LNCaP clone FGC (cell line): ENCODE results near the gene HSPA4L.

Source experiments
- DNase-seq: peaks from one replicate; pipeline ENCODE4 v3.0.0-alpha.2; 2011; ENCODE audit warnings: low read depth
- H3K4me3 ChIP-seq: 2 replicates; pipeline ENCODE4 v1.5.1; 2011; ENCODE audit warnings: mild to moderate bottlenecking, low read depth, low read length, control low read depth
- TF ChIP-seq, protein P1 (sequence below): IDR thresholded peaks from 2 replicates; pipeline ENCODE4 v1.5.1; 2012; ENCODE audit warnings: mild to moderate bottlenecking; ENCODE audit not compliant: control insufficient read depth, insufficient read depth; ENCODE audit errors: extremely low read depth

HSPA4L gene

DNA sequence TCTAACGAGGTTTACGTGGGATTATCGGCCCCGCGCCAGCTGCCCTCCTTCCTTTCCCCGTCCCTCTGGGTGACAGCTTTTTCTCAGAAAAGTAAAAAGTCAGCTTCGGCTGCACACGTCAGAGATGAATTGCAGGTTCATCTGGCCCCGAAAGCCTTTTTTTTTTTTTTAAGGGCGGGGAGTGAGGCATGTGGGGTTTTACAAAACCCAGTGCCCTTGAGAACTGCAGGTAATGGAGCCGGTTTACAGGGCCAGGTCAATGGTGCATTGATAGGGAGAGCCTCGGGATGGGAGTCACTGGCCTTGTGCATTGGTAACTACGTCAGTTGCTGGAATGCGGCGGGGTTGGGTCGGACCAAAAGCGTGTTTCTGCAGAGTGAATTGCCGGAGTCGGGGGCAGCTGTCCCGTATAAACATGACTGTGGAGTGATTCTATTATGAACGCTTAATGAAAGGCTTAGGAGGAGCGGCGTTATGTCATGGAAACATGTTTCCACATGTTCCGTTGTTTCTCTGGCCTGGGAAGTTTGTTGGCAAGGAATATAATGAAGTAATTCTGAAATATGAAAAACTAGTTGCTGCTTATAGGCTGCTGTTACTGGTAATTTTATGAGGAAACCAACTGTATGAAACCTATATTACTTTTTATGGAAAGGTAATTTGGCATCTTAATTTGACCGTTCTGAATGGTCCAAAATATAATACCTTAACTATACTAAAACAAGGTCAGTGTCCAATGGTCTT lies 1.1 kb downstream of the HSPA4L start:
- TF ChIP-seq, protein P1, sequence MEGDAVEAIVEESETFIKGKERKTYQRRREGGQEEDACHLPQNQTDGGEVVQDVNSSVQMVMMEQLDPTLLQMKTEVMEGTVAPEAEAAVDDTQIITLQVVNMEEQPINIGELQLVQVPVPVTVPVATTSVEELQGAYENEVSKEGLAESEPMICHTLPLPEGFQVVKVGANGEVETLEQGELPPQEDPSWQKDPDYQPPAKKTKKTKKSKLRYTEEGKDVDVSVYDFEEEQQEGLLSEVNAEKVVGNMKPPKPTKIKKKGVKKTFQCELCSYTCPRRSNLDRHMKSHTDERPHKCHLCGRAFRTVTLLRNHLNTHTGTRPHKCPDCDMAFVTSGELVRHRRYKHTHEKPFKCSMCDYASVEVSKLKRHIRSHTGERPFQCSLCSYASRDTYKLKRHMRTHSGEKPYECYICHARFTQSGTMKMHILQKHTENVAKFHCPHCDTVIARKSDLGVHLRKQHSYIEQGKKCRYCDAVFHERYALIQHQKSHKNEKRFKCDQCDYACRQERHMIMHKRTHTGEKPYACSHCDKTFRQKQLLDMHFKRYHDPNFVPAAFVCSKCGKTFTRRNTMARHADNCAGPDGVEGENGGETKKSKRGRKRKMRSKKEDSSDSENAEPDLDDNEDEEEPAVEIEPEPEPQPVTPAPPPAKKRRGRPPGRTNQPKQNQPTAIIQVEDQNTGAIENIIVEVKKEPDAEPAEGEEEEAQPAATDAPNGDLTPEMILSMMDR, result no peak
- no peak for DNase-seq
- peak overlapping the region; percentile 84 for H3K4me3 ChIP-seq

DNA sequence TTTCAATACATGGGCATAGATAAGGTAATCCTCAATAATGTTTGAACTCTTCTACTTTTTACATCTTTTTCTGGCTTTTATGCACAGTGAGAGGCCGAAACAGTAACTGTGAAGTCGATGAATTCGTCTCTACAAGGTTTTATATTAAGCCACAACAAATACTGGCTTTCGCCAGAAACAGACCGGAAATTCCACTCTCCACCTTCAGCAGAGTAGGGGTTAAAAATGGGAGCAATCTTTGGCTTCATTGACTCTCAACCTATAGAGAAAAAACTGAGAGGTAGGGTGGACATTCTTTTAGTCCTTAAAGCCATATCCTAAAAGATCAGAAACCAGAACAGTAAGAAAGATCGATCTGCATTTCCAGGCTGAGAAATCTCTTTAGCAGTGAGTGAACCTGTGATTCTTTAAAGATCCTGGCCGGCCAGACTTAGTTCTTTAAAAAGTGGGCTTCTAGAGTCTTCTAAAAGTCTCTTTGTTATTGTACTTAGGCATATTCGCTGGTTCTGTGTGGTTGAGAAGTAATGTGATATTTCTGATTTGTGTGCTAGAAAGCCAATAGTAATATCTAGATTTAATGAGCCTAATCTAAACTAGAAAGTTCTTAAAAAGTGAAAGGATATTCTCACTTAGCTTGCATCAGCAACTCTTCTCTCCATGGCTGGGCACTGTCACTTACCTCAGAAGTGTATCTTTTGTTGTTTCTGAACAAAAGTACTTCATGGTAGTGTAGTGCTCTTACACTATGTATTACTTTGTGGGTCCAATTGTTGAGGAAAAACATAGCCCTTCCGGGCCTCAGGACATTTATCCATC lies 2.0 kb downstream of the HSPA4L start:
- TF ChIP-seq, protein P1, result no peak
- DNase-seq, result no peak

DNA sequence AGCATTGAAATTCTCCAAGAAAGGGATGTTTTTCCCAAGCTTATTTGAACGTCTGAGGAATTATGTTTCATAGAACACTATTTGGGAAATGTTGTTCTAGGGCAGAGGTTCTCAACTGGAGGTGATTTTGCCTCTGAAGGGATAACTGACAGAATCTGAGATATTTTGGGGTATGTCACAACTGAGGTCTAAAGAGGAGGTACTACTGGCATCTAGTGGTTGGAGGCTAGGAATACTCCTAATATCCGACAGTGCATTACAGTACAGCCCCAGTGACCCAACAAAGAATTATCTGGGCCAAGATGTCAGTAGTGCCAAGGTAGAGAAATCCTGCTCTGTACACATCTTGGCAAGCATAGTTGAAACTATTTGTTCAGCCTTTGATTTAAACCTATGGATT lies 6.4 kb downstream of the HSPA4L start:
- DNase-seq, result peak; percentile 54
- TF ChIP-seq, protein P1, result peak; percentile 65
- H3K4me3 ChIP-seq, result no peak overlapping the region

More for the DNA sequence above, 2.0 kb downstream of the HSPA4L start:
- H3K4me3 ChIP-seq, result no peak overlapping the region

DNA sequence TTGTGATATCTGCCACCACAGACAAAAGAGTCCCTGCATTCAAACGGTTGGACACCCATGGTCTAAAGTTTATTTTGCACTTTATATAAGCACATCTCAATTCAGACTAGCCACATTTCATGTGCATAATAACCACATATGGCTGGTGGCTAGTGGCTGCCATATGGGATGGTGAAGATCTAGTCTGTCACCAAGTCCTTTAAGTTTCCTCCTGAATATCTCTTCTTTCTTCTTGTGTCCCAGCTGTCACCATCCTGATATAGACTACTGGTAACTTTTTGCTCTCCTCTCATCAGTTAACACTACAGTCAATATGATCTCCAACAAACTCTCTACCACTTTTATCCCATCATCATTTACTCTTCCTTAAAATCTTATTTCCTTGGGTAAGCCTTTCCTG lies 9.3 kb downstream of the HSPA4L start:
- no peak for DNase-seq
- H3K4me3 ChIP-seq, result no peak overlapping the region
- TF ChIP-seq, protein P1, result no peak

DNA sequence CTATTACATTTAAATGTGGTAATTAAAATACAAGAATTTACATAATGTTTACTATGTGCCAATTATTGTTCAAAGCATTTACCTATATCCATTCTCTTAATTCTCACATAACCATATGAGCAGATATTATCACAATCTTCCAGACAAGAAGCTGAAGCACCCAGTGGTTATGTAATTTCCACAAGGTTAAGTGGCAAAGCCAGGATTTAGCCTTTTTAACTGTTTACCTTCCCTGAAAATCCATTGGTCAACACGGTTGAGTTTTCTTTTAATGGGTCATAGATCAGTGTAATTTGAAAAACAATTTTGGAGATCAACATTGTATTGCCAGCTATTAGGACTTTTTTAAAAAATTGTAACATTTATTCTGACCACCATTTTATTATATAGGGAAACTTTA lies 11.4 kb downstream of the HSPA4L start:
- no peak overlapping the region for H3K4me3 ChIP-seq
- DNase-seq, result no peak
- TF ChIP-seq, protein P1, result no peak

DNA sequence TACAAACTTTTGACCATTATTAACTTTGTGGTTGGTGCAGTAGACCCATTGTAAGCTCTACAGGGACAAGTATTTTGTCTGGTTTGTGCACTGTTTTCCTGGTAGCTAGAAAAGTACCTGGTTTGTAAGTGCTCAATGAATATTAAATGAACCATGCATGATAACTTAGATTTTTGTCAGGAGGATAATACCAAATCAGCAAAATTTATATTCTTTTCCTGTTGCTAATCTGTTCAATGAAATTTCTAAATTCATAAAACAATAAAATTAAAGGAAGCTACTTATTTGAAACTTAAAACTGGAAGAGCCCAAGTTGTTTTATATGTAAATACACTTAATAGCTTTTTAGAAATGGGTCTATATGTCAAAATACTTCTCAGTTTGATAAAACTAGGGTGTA lies 17.6 kb downstream of the HSPA4L start:
- DNase-seq, result no peak
- H3K4me3 ChIP-seq, result no peak overlapping the region
- TF ChIP-seq, protein P1, result no peak
